Breast epithelium (tissue), 3 donors: ENCODE results near the gene FBXO5.

ENCODE experiments used
- CTCF ChIP-seq, 3 donors: fragments of 450-650 bp; IDR thresholded peaks; one replicate each; pipeline ENCODE4 v1.5.1; 2016 to 2017; ENCODE audit warnings: antibody characterized with exemption in 3 of 3, mild to moderate bottlenecking in 3 of 3, moderate library complexity in 3 of 3
- POLR2A ChIP-seq: fragments of 450-650 bp; IDR thresholded peaks from one replicate; pipeline ENCODE4 v1.6.1; 2016; ENCODE audit warnings: antibody characterized with exemption, mild to moderate bottlenecking, moderate library complexity

GRCh38 chr6:152922706-152923105, 60.1 kb downstream of the FBXO5 start:
- no peak for TF ChIP-seq CTCF (IDR thresholded peaks at IDR 0.05)
- TF ChIP-seq POLR2A: no peak
